ENCODE data around the gene MXRA7.
"Not testable (repeated sequence)": the region's sequence is repeated elsewhere in the genome, so short reads cannot be mapped to it uniquely, and the experiment has no call there.

The MXRA7 gene

GRCh38 chr17:76643553-76644148, 67.1 kb downstream of the MXRA7 start, which contains the start of gene ST6GALNAC1:
Gene ST6GALNAC1 (minus strand): TSS chr17:76643757. CDS start chr17:76643638, 119 bp downstream.
- DNase-seq (ENCODE audit: low read depth) = no peak

DNA sequence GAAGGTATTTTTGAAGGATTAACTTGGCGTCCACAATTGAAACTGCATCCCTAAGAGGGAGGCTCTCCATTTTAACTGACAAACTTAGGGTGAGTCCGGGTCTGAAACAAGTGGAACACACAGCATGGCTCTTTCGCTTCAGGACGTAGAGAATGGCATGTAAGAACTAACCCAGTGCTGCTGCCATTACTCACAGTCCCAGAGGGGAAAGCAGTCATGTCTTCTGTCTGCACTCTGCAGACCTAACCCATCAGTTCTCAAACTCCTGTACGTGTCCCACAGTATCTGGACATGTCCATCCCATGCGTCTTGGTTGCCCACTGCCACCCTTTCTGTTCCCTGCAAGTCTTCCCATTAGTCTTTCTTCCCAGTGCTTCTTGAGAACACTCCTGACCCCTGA, 67.8 kb downstream of the MXRA7 start:
- no peak for DNase-seq (ENCODE audit: low read depth)

- no peak for DNase-seq (ENCODE audit: low read depth)
These were observed 68.7 kb downstream of the MXRA7 start for GRCh38 chr17:76642032-76642561.

DNA sequence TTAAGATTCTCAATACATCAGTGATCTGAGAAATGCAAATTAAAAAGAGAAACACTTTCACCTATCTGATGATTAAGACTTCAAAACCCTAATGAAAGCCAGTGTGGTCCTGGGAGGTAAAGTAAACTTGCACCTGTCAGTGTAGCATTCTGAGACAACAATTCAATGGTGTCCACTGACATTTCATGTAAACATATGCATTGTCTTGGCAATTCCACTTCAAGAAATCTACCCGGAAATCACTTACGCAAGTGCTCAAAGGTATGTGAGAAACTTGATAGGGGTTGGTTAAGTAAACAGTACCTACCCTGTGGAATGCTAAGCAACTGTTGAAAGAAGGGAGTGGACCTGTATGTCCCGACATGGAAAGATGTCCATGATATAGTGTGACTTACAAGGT, 69.3 kb downstream of the MXRA7 start:
- DNase-seq (ENCODE audit: low read depth) = no peak

DNA sequence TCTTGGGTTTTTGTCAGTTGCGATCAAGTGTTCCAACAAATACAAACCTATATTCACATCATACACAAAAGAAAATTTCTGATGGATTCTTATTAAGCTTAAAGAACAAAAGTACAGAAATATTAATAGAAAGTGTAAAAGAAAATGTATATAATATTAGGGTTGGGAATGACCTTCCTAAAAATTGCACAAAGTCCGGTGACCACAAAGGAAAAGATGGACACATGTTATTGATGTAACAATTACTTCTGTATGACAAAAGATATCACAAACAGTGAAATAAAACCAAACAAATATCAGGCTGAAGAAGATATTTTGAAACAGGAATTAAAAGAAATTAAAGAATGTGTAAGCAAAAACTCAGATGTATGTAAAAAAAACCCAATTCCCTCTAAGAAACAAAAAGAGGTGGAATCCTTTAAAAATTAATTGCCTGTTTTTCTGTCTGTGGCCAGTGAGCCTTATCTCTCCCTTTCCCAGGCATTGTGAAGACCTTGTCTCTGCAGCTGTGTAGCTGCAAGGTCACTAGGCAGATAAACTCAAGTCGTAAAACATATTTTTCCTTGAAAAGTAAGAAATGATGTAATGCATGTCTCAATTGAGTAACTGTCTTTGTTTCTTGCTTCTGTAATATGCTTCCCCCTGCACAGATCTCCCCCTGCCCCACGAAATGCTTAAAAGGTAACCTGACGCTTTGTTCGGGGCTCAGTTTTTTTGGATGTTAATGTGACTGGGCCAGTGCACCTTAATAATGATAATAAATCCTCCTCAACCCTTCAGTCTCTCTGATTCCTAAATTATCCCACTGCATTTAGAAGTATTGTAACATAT, 70.0 kb downstream of the MXRA7 start:
- DNase-seq (ENCODE audit: low read depth) = no peak

DNA sequence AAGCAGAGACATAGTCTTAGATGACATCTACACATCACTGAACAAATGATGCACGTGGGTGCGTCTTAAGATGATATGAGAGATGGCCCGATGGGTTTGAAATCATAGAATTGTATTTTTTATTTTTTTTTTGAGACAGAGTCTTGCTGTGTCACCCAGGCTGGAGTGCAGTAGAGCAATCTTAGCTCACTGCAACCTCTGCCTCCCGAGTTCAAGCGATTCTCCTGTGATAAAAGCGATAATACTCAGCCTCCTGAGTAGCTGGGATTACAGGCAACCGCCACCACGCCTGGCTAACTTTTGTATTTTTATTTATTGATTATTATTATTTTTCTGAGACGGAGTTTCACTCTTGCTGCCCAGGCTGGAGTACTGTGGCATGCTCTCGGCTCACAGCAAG, 72.5 kb downstream of the MXRA7 start:
- DNase-seq (ENCODE audit: low read depth) = no peak

- not testable (repeated sequence) for DNase-seq (ENCODE audit: low read depth)
These were observed 74.1 kb downstream of the MXRA7 start for GRCh38 chr17:76636486-76637206.

DNA sequence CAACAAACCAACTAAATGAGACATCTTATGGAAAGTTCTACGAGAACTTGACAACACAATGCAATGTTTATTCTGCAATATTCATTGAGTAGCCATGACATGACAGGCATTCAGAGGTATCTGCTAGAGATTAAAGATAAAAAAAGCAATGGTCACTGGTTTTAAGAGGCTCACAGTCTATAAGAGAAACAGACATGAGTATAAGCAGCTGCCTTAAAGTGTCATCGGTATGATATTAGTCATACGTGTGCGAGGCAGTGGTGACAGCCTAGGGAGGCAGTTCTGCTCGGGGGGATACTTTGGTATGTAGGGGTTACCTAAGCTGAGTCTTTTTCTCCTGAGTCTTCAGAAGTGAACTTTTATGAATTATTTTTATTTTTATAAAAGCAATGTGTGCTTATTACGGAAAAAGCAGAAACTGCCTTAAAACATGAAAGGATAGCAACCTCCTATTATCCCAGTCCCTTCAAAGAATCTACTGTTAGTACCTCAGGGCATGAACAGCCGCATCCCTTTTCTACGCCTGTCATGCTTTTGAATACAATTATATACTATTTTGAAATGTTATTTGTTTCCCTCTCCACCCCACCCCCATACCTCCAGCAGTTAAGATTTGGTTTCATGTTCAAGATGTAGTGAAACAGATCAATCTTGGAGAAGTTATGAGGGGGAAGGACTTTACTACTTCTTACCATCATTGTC, 75.0 kb downstream of the MXRA7 start:
- no peak for DNase-seq (ENCODE audit: low read depth)

GRCh38 chr17:76635039-76635438, 75.7 kb downstream of the MXRA7 start:
- DNase-seq (ENCODE audit: low read depth) = no peak

DNA sequence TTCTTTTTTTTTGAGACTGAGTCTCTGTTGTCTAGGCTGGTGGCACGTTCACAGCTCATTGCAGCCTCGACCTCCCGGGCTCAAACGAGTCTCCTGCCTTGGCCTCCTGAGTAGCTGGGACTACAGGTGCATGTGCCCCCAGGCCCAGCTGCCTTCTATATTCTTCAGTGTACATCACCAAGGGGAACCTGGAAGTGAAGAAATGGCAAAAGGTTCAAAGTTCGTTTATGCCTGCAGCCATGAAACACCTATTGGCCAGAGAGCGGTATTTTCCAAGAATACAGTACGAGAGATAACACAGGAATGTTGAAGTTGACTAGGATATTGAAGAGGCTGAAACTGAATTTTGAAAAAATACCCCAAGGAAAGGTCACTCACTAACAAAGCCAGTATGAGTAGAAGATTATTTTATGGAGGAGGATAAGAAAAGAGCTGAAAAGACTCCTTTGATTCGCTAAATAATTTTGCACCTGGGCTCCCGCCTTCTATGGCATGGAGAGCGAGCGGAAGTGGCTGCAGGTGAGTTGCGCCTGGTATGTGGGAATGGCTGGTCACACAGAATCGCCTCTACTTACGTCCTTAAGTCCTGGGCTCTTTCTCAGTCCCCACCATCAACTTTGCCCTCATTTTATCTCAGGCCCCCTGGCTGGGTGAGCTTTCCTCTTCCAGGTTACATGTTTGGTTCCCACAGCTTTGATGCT, 77.0 kb downstream of the MXRA7 start:
- DNase-seq (ENCODE audit: low read depth) = no peak

GRCh38 chr17:76631821-76632565, 78.8 kb downstream of the MXRA7 start:
- no peak for DNase-seq (ENCODE audit: low read depth)

GRCh38 chr17:76630151-76630550, 80.6 kb downstream of the MXRA7 start:
- DNase-seq (ENCODE audit: low read depth) = no peak

All from non-pigmented ciliary epithelial cell (primary cell).